Liver (tissue), 9 donors: Measurements from ENCODE around the gene CENPX. TPM values are rescaled to one million over a fixed set of nuclear protein-coding genes. Genes with fewer than 3 reads are reported as not detected.

ENCODE experiments used
- DNase-seq: peaks from one replicate; pipeline ENCODE4 v3.0.0-alpha.2; 2017; ENCODE audit warnings: low spot score
- H3K27ac ChIP-seq, 2 donors: one replicate each; pipeline ENCODE4 v1.7.0; 2013; ENCODE audit warnings: inconsistent platforms in 2 of 2, low read length in 2 of 2, control low read depth in 1 of 2, low read depth in 1 of 2, mild to moderate bottlenecking in 1 of 2
- H3K27me3 ChIP-seq, 4 donors: one replicate each; pipeline versions ENCODE4 v1.6.1 to v1.7.0; 2013; ENCODE audit warnings: low read length in 3 of 4, inconsistent platforms in 1 of 4, mild to moderate bottlenecking in 1 of 4, moderate library complexity in 1 of 4; ENCODE audit not compliant: control insufficient read depth in 4 of 4, insufficient read depth in 4 of 4
- H3K36me3 ChIP-seq, 4 donors: one replicate each; pipeline versions ENCODE4 v1.6.1 to v1.7.0; 2013; ENCODE audit warnings: low read length in 3 of 4, mild to moderate bottlenecking in 3 of 4, low read depth in 1 of 4, moderate library complexity in 1 of 4; ENCODE audit not compliant: control insufficient read depth in 4 of 4, insufficient read depth in 3 of 4
- H3K4me1 ChIP-seq, 4 donors: one replicate each; pipeline versions ENCODE4 v1.6.1 to v1.7.0; 2013; ENCODE audit warnings: low read length in 3 of 4, mild to moderate bottlenecking in 3 of 4, moderate library complexity in 1 of 4; ENCODE audit not compliant: control insufficient read depth in 4 of 4, insufficient read depth in 4 of 4
- H3K4me3 ChIP-seq, 3 donors: one replicate each; pipeline versions ENCODE4 v1.6.1 to v1.7.0; 2013; ENCODE audit warnings: low read length in 3 of 3, control low read depth in 1 of 3, low read depth in 1 of 3, mild to moderate bottlenecking in 1 of 3
- H3K9ac ChIP-seq, 2 donors: one replicate each; pipeline ENCODE4 v1.7.0; 2013; ENCODE audit warnings: low read length in 2 of 2, mild to moderate bottlenecking in 2 of 2, moderate library complexity in 2 of 2, control low read depth in 1 of 2, low read depth in 1 of 2
- H3K9me3 ChIP-seq, 4 donors: one replicate each; pipeline versions ENCODE4 v1.6.1 to v1.7.0; 2013; ENCODE audit warnings: low read length in 3 of 4; ENCODE audit not compliant: control insufficient read depth in 4 of 4
- EGR1 ChIP-seq, 2 donors: IDR thresholded peaks; 2 replicates each; pipeline ENCODE4 v1.6.1; 2016 to 2018; ENCODE audit warnings: antibody characterized with exemption in 2 of 2, low read depth in 2 of 2
- FOXA1 ChIP-seq: IDR thresholded peaks from 2 replicates; pipeline ENCODE4 v1.6.1; 2016; ENCODE audit warnings: antibody characterized with exemption
- FOXA2 ChIP-seq: IDR thresholded peaks from 2 replicates; pipeline ENCODE4 v1.6.1; 2016; ENCODE audit warnings: antibody characterized with exemption
- GABPA ChIP-seq, 2 donors: IDR thresholded peaks in 1 of 2; conservative IDR thresholded peaks in 1 of 2; 2 replicates each; pipeline ENCODE4 v1.6.1; 2016; ENCODE audit warnings: antibody characterized with exemption in 2 of 2, mild to moderate bottlenecking in 1 of 2, moderate library complexity in 1 of 2
- HNF4A ChIP-seq, 2 donors: conservative IDR thresholded peaks; 2 replicates each; pipeline ENCODE4 v1.6.1; 2016; ENCODE audit warnings: antibody characterized with exemption in 2 of 2, mild to moderate bottlenecking in 2 of 2
- HNF4G ChIP-seq: IDR thresholded peaks from 2 replicates; pipeline ENCODE4 v1.6.1; 2016; ENCODE audit warnings: antibody characterized with exemption
- JUND ChIP-seq, 2 donors: IDR thresholded peaks; 2 replicates each; pipeline ENCODE4 v1.6.1; 2016; ENCODE audit warnings: antibody characterized with exemption in 2 of 2
- MAX ChIP-seq: IDR thresholded peaks from 2 replicates; pipeline ENCODE4 v1.6.1; 2016; ENCODE audit warnings: antibody characterized with exemption
- NR2F2 ChIP-seq: IDR thresholded peaks from 2 replicates; pipeline ENCODE4 v1.6.1; 2016; ENCODE audit warnings: antibody characterized with exemption
- RAD21 ChIP-seq, 2 donors: IDR thresholded peaks; 2 replicates each; pipeline ENCODE4 v1.6.1; 2016; ENCODE audit warnings: antibody characterized with exemption in 2 of 2, mild to moderate bottlenecking in 2 of 2
- RXRA ChIP-seq, 2 donors: IDR thresholded peaks; 2 replicates each; pipeline ENCODE4 v1.6.1; 2017 to 2018; ENCODE audit warnings: antibody characterized with exemption in 2 of 2, mild to moderate bottlenecking in 1 of 2
- SP1 ChIP-seq: IDR thresholded peaks from 2 replicates; pipeline ENCODE4 v1.6.1; 2018; ENCODE audit warnings: antibody characterized with exemption, mild to moderate bottlenecking
- TAF1 ChIP-seq: conservative IDR thresholded peaks from 2 replicates; pipeline ENCODE4 v1.6.1; 2016; ENCODE audit warnings: antibody characterized with exemption, mild to moderate bottlenecking
- YY1 ChIP-seq: IDR thresholded peaks from 2 replicates; pipeline ENCODE4 v1.6.1; 2016; ENCODE audit warnings: antibody characterized with exemption, mild to moderate bottlenecking
- WGBS: extraction: QIAGEN DNeasy Blood & Tissue Kit; methylation state at CpG from one replicate; pipeline ENCODE4 v1.1.7; 2013; 5-methylcytosine and 5-hydroxymethylcytosine counted together
- polyA plus RNA-seq, 2 donors: library from polyadenylated mRNA; stranded (reverse) in 1 of 2; unstranded in 1 of 2; fragments of 200-250 nt in 1 of 2; fragments of >200 nt in 1 of 2; fragmentation: Nextera tagmentation in 1 of 2; extraction: Ambion mirVana in 1 of 2; gene quantifications; one replicate each; pipeline versions ENCODE4 v1.2.1 to v1.2.3, GENCODE V29; 2013 to 2015
- total RNA-seq, 2 donors: library from RNA; depleted of rRNA; stranded (reverse); fragments of >200 nt; gene quantifications; one replicate each; pipeline ENCODE4 v1.2.3, GENCODE V29; 2014
- TF ChIP-seq, protein P1 (sequence below): IDR thresholded peaks from 2 replicates; pipeline ENCODE4 v1.6.1; 2016; ENCODE audit warnings: antibody characterized with exemption
- TF ChIP-seq, protein P2 (sequence below): IDR thresholded peaks from 2 replicates; pipeline ENCODE4 v1.6.1; 2016; ENCODE audit warnings: antibody characterized with exemption, mild to moderate bottlenecking
- TF ChIP-seq, protein P3 (sequence below): fragments of 150-350 bp; IDR thresholded peaks from 2 replicates; pipeline ENCODE4 v1.5.1; 2017; ENCODE audit warnings: improper control_type of control experiment, low read depth, low read length; ENCODE audit not compliant: missing input control
- TF ChIP-seq, protein P4 (sequence below): IDR thresholded peaks from 2 replicates; pipeline ENCODE4 v1.6.1; 2016; ENCODE audit warnings: antibody characterized with exemption
- donor health status: healthy.
- donor health status: healthy.
- donor health status: healthy.
- donor health status: healthy.
- donor health status: healthy.

CENPX gene
- total and polyA plus RNA-seq, 4 donors, result 22.5 to 83.9 (median 44.9) TPM

DNA sequence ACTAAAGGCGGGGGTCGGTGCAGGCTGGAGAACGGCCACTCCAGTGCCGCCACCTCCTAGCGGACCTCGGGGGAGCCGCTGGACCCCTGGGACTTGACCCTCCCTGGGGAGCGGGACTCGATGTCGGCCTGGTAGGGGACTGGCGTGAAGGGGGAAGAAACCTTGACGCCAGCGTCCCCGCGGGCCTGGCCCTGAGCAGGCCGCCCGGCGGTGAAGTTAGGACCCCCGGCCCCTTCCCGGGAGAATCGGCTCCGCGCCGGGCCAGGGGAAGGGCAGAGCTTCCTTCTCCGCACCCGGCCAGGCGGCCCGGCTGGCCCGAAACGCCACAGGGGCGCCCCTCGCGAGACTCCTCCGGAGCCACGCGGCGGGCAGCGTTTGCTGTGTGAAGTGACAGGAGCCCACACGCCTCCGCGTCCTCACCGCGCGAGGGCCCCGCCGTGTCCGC lies 42.5 kb upstream of the CENPX start:
- Histone ChIP-seq H3K9ac (peak overlapping the region; percentile 71 to 72), H3K9me3 (no peaks in the 10 kb centered on the region), H3K27ac (peak overlapping the region; percentile 60 to 81), H3K4me1 (peaks cover 8 to 32% (median 24%) of the 10 kb centered on the region in 4 donors), H3K4me3 (peak overlapping the region; percentile 61 to 96 (median 95)), H3K27me3 (no peaks in the 10 kb centered on the region), H3K36me3 (peaks cover 2 to 28% (median 11%) of the 10 kb centered on the region in 4 donors)
- WGBS, result under 1% methylated on average over 47 of the region's 47 CpGs
- TF ChIP-seq, protein P1, sequence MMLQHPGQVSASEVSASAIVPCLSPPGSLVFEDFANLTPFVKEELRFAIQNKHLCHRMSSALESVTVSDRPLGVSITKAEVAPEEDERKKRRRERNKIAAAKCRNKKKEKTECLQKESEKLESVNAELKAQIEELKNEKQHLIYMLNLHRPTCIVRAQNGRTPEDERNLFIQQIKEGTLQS, result no peak
- TF ChIP-seq EGR1 (IDR thresholded peaks at IDR 0.05; ENCODE audit: low read depth in 2 of 2) (no peak), JUND (IDR thresholded peaks at IDR 0.05) (no peak), FOXA1 (no peak)
- TF ChIP-seq, protein P2, sequence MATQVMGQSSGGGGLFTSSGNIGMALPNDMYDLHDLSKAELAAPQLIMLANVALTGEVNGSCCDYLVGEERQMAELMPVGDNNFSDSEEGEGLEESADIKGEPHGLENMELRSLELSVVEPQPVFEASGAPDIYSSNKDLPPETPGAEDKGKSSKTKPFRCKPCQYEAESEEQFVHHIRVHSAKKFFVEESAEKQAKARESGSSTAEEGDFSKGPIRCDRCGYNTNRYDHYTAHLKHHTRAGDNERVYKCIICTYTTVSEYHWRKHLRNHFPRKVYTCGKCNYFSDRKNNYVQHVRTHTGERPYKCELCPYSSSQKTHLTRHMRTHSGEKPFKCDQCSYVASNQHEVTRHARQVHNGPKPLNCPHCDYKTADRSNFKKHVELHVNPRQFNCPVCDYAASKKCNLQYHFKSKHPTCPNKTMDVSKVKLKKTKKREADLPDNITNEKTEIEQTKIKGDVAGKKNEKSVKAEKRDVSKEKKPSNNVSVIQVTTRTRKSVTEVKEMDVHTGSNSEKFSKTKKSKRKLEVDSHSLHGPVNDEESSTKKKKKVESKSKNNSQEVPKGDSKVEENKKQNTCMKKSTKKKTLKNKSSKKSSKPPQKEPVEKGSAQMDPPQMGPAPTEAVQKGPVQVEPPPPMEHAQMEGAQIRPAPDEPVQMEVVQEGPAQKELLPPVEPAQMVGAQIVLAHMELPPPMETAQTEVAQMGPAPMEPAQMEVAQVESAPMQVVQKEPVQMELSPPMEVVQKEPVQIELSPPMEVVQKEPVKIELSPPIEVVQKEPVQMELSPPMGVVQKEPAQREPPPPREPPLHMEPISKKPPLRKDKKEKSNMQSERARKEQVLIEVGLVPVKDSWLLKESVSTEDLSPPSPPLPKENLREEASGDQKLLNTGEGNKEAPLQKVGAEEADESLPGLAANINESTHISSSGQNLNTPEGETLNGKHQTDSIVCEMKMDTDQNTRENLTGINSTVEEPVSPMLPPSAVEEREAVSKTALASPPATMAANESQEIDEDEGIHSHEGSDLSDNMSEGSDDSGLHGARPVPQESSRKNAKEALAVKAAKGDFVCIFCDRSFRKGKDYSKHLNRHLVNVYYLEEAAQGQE, result no peak
- DNase-seq, result no peak

DNA sequence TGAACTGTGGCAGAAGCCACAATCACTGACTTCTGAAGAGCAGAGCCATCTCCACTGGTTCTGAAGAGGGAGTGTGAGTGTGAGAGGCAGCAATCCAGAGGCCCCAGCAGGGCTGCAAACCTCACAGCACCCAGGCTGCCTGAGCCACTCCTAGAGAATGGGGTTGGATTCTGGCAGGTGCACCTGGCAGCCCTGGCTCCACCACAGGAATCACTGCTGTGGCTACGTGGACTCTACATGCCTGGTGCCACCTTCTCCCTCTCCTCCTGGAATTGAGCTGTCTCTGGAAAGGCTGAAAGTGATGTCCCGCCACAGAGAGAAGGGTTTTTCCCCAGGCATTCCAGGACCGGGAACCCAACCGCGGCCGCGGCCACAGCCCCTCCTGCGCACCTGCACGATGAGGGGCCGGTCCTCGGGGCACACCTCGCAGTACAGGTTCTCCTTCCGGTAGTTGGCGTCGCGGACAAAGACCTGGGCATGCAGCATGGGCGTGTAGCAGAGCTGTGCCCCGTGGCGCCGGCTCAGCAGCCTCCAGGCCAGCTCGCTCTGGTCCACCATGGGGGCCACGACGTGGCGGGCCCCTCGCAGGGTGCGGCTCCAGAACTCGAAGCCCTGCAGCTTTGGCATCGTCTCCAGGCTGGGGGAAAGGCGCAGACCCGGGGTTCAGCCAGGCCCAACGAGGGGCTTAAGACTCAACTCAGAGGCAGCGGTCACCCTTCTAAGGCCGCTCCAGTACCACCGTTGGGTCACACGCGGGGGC lies 41.9 kb upstream of the CENPX start:
- 17% methylated on average over 36 of the region's 36 CpGs for WGBS
- Histone ChIP-seq H3K9ac (peak overlapping the region; percentile 71 to 72), H3K27ac (peak overlapping the region; percentile 60 to 81), H3K27me3 (no peaks in the 10 kb centered on the region), H3K9me3 (no peaks in the 10 kb centered on the region), H3K36me3 (peaks cover 2 to 33% (median 14%) of the 10 kb centered on the region in 4 donors), H3K4me3 (peak overlapping the region; percentile 61 to 96 (median 95)), H3K4me1 (peaks cover 8 to 32% (median 24%) of the 10 kb centered on the region in 4 donors)
- TF ChIP-seq, protein P2, result no peak
- TF ChIP-seq, protein P1, result no peak
- TF ChIP-seq HNF4A (conservative IDR thresholded peaks at IDR 0.05) (no peak), FOXA2 (no peak), YY1 (no peak), FOXA1 (no peak), RAD21 (IDR thresholded peaks at IDR 0.05) (no peak), HNF4G (no peak), MAX (no peak), EGR1 (IDR thresholded peaks at IDR 0.05; ENCODE audit: low read depth in 2 of 2) (no peak), RXRA (IDR thresholded peaks at IDR 0.05) (no peak), JUND (IDR thresholded peaks at IDR 0.05) (no peak), TAF1 (no peak), GABPA (IDR thresholded peaks at IDR 0.05 in 1 of 2, conservative IDR thresholded peaks at IDR 0.05 in 1 of 2) (no peak), NR2F2 (no peak), SP1 (no peak)
- TF ChIP-seq, protein P3, sequence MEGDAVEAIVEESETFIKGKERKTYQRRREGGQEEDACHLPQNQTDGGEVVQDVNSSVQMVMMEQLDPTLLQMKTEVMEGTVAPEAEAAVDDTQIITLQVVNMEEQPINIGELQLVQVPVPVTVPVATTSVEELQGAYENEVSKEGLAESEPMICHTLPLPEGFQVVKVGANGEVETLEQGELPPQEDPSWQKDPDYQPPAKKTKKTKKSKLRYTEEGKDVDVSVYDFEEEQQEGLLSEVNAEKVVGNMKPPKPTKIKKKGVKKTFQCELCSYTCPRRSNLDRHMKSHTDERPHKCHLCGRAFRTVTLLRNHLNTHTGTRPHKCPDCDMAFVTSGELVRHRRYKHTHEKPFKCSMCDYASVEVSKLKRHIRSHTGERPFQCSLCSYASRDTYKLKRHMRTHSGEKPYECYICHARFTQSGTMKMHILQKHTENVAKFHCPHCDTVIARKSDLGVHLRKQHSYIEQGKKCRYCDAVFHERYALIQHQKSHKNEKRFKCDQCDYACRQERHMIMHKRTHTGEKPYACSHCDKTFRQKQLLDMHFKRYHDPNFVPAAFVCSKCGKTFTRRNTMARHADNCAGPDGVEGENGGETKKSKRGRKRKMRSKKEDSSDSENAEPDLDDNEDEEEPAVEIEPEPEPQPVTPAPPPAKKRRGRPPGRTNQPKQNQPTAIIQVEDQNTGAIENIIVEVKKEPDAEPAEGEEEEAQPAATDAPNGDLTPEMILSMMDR, result no peak
- TF ChIP-seq, protein P4, sequence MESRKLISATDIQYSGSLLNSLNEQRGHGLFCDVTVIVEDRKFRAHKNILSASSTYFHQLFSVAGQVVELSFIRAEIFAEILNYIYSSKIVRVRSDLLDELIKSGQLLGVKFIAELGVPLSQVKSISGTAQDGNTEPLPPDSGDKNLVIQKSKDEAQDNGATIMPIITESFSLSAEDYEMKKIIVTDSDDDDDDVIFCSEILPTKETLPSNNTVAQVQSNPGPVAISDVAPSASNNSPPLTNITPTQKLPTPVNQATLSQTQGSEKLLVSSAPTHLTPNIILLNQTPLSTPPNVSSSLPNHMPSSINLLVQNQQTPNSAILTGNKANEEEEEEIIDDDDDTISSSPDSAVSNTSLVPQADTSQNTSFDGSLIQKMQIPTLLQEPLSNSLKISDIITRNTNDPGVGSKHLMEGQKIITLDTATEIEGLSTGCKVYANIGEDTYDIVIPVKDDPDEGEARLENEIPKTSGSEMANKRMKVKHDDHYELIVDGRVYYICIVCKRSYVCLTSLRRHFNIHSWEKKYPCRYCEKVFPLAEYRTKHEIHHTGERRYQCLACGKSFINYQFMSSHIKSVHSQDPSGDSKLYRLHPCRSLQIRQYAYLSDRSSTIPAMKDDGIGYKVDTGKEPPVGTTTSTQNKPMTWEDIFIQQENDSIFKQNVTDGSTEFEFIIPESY, result no peak
- no peak for DNase-seq
